Thyroid gland (tissue), 4 donors: Measurements from ENCODE around the gene OR56A5. TPM values are rescaled to one million over a fixed set of nuclear protein-coding genes. Genes with fewer than 3 reads are reported as not detected.

ENCODE experiments used
- DNase-seq, 2 donors: peaks; one replicate each; pipeline ENCODE4 v3.0.0-alpha.2; 2019
- H3K27ac ChIP-seq, 3 donors: fragments of 200-600 bp; sonication (generic); 1 replicate in 2 of 3; 2 replicates in 1 of 3; pipeline ENCODE4 v1.5.1; 2016 to 2019; ENCODE audit warnings: mild to moderate bottlenecking in 1 of 3, moderate library complexity in 1 of 3
- H3K27me3 ChIP-seq: fragments of 200-600 bp; sonication (generic); one replicate; pipeline ENCODE4 v1.5.1; 2019
- H3K36me3 ChIP-seq, 2 donors: fragments of 200-600 bp; sonication (generic); one replicate each; pipeline ENCODE4 v1.5.1; 2016 to 2019
- H3K4me1 ChIP-seq, 2 donors: fragments of 200-600 bp; sonication (generic); one replicate each; pipeline ENCODE4 v1.5.1; 2017 to 2019
- H3K4me3 ChIP-seq, 3 donors: fragments of 200-600 bp; sonication (generic); replicated peaks in 1 of 3; 1 replicate in 2 of 3; 2 replicates in 1 of 3; pipeline ENCODE4 v1.5.1; 2016; ENCODE audit warnings: mild to moderate bottlenecking in 1 of 3
- H3K9me3 ChIP-seq: fragments of 200-600 bp; sonication (generic); one replicate; pipeline ENCODE4 v1.5.1; 2017
- CTCF ChIP-seq, 6 experiments: fragments of 200-600 bp in 3 of 6; fragments of 450-650 bp in 3 of 6; sonication (generic) in 3 of 6; IDR thresholded peaks; one replicate each; pipeline ENCODE4 v1.5.1; 2016 to 2019; ENCODE audit warnings: antibody characterized with exemption in 6 of 6, mild to moderate bottlenecking in 2 of 6, inconsistent platforms in 1 of 6, moderate library complexity in 1 of 6
- POLR2A ChIP-seq, 2 donors: fragments of 450-650 bp; IDR thresholded peaks; one replicate each; pipeline ENCODE4 v1.6.1; 2017; ENCODE audit warnings: antibody characterized with exemption in 2 of 2, mild to moderate bottlenecking in 2 of 2, moderate library complexity in 1 of 2
- WGBS, 2 donors: methylation state at CpG; one replicate each; pipeline ENCODE4 v1.1.5; 2017; 5-methylcytosine and 5-hydroxymethylcytosine counted together
- intact Hi-C: fragments of 100-400 bp; cut with DNase I; formaldehyde crosslinking; loops from one replicate; pipeline ENCODE4 v1.15.1; 2023
- total RNA-seq, 4 donors: library from RNA; depleted of rRNA; stranded (reverse); fragments of >200 nt; gene quantifications; one replicate each; pipeline ENCODE4 v1.2.3, GENCODE V29; 2016

OR56A5 gene
- total RNA-seq, 4 donors from 2014 or later: not detected

- intact Hi-C loops: no loop called here
- Histone ChIP-seq H3K4me3 (no peak overlapping the region), H3K9me3 (no peaks in the 10 kb centered on the region), H3K27me3 (no peaks in the 10 kb centered on the region), H3K36me3 (no peaks in the 10 kb centered on the region), H3K4me1 (no peaks in the 10 kb centered on the region), H3K27ac (no peak overlapping the region)
- 95% methylated on average over 11 of the region's 11 CpGs for WGBS, 2 donors
- no peak for TF ChIP-seq POLR2A (IDR thresholded peaks at IDR 0.05)
- TF ChIP-seq CTCF (IDR thresholded peaks at IDR 0.05): no peak
- DNase-seq: no peak
These were observed 35.6 kb downstream of the OR56A5 start for GRCh38 chr11:5932671-5933070.

- Histone ChIP-seq H3K4me1 (no peaks in the 10 kb centered on the region), H3K36me3 (no peaks in the 10 kb centered on the region), H3K4me3 (no peak overlapping the region), H3K27me3 (no peaks in the 10 kb centered on the region), H3K9me3 (no peaks in the 10 kb centered on the region), H3K27ac (no peak overlapping the region)
- WGBS, 2 donors: 94 to 95% methylated on average over 8 of the region's 8 CpGs
- intact Hi-C loops: no loop called here
- no peak for TF ChIP-seq CTCF (IDR thresholded peaks at IDR 0.05)
- no peak for TF ChIP-seq POLR2A (IDR thresholded peaks at IDR 0.05)
- no peak for DNase-seq
These were observed 37.2 kb downstream of the OR56A5 start for GRCh38 chr11:5931061-5931460.

GRCh38 chr11:5930614-5931013, 37.7 kb downstream of the OR56A5 start:
- Histone ChIP-seq H3K4me1 (no peaks in the 10 kb centered on the region), H3K4me3 (no peak overlapping the region), H3K27me3 (no peaks in the 10 kb centered on the region), H3K27ac (no peak overlapping the region), H3K9me3 (no peaks in the 10 kb centered on the region), H3K36me3 (no peaks in the 10 kb centered on the region)
- no peak for TF ChIP-seq POLR2A (IDR thresholded peaks at IDR 0.05)
- no peak for TF ChIP-seq CTCF (IDR thresholded peaks at IDR 0.05)
- 89 to 92% methylated on average over 12 to 18 of the region's 19 CpGs for WGBS, 2 donors
- no peak for DNase-seq
- intact Hi-C loops: no loop called here

DNA sequence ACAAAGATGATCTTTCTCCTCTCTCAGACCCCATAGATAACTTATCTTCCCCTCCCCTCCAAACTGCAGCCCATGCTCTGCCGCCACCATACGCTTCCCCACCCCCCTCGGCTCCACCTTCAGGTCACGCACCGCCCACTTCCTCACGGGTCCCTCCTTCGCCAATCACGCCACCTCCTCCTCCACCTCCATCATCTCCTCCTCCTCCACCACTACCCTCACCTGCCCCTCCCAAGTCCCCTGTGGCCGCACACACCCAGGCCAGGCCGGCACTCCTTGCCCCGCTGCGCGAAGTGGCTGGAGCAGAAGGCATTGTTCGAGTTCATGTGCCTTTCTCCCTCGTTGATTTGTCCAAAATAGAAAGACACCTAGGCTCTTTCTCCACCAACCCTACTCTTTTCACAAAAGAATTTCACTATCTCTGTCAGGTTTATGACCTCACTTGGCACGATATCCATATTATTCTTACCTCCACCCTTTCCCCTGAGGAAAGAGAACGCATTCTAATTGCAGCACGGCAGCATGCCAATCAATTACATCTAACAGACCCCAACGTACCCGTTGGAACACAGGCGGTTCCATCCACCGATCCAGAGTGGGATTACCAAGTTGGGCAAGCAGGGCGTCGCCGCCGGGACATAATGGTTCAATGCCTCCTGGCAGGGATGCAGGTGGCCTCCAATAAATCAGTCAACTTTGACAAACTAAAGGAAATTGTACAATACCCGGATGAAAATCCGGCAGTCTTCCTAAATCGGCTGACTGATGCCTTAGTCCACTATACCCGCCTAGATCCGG, 38.5 kb downstream of the OR56A5 start:
- Histone ChIP-seq H3K9me3 (no peaks in the 10 kb centered on the region), H3K27ac (no peak overlapping the region), H3K36me3 (no peaks in the 10 kb centered on the region), H3K4me3 (no peak overlapping the region), H3K27me3 (no peaks in the 10 kb centered on the region), H3K4me1 (no peaks in the 10 kb centered on the region)
- no peak for DNase-seq
- 90 to 94% methylated on average over 31 of the region's 31 CpGs for WGBS, 2 donors
- TF ChIP-seq POLR2A (IDR thresholded peaks at IDR 0.05) (no peak), CTCF (IDR thresholded peaks at IDR 0.05) (no peak)
- intact Hi-C loops: no loop called here

GRCh38 chr11:5928811-5929210, 39.5 kb downstream of the OR56A5 start:
- 85 to 90% methylated on average over 11 to 15 of the region's 15 CpGs for WGBS, 2 donors
- H3K4me3 ChIP-seq: no peak overlapping the region
- H3K9me3 ChIP-seq: no peaks in the 10 kb centered on the region
- H3K4me1 ChIP-seq: no peaks in the 10 kb centered on the region
- H3K27ac ChIP-seq: no peak overlapping the region
- no peak for TF ChIP-seq CTCF (IDR thresholded peaks at IDR 0.05)
- no peak for TF ChIP-seq POLR2A (IDR thresholded peaks at IDR 0.05)
- H3K27me3 ChIP-seq: no peaks in the 10 kb centered on the region
- no peak for DNase-seq
- no peaks in the 10 kb centered on the region for H3K36me3 ChIP-seq
- intact Hi-C loops: no loop called here
